Left ventricle myocardium inferior (tissue), 1 donor: Measurements from ENCODE around the gene CELF4. TPM values are rescaled to one million over a fixed set of nuclear protein-coding genes. Genes with fewer than 3 reads are reported as not detected.

ENCODE experiments used
- DNase-seq: peaks from one replicate; pipeline ENCODE4 v3.0.0-alpha.2; 2020
- H3K27ac ChIP-seq: fragments of 200-600 bp; replicated peaks from 2 replicates; pipeline ENCODE4 v1.8.0; 2021
- H3K27me3 ChIP-seq: fragments of 200-600 bp; 2 replicates; pipeline ENCODE4 v1.8.0; 2021; ENCODE audit warnings: low read depth
- H3K36me3 ChIP-seq: fragments of 200-600 bp; 2 replicates; pipeline ENCODE4 v1.8.0; 2021
- H3K4me1 ChIP-seq: fragments of 200-600 bp; 2 replicates; pipeline ENCODE4 v1.8.0; 2021
- H3K4me3 ChIP-seq: fragments of 200-600 bp; 2 replicates; pipeline ENCODE4 v1.8.0; 2021; ENCODE audit warnings: mild to moderate bottlenecking, moderate library complexity
- H3K9me3 ChIP-seq: fragments of 200-600 bp; replicated peaks from 2 replicates; pipeline ENCODE4 v1.8.0; 2021
- CTCF ChIP-seq: fragments of 200-600 bp; IDR thresholded peaks from 2 replicates; pipeline ENCODE4 v1.8.0; 2021; ENCODE audit warnings: antibody characterized with exemption, mild to moderate bottlenecking, borderline replicate concordance
- intact Hi-C: fragments of 100-400 bp; cut with micrococcal nuclease; formaldehyde crosslinking; loops from one replicate; pipeline ENCODE4 v1.11.0; 2022
- total RNA-seq: library from RNA; stranded (reverse); fragmentation: NEBNext Ultra II Directional; extraction: Animal tissue kit (Norgen Biotek cat#: 25700); gene quantifications from one replicate; pipeline ENCODE4 v1.2.1, GENCODE V29; 2021
- donor health status: DM: no; HTN: yes; CAD: no; lungs with severe emphysema.

CELF4 gene
- total RNA-seq, 1 donor from 2014 or later, result 0.60 TPM

GRCh38 chr18:37491526-37491925 is 74.1 kb downstream of the CELF4 start:
- no peaks in the 10 kb centered on the region for H3K36me3 ChIP-seq
- no peak overlapping the region for H3K4me3 ChIP-seq
- peaks cover 97% of the 10 kb centered on the region for H3K27me3 ChIP-seq
- no peak for DNase-seq
- no peaks in the 10 kb centered on the region for H3K9me3 ChIP-seq
- H3K27ac ChIP-seq, result no peak overlapping the region
- no peaks in the 10 kb centered on the region for H3K4me1 ChIP-seq
- TF ChIP-seq CTCF, result no peak
- intact Hi-C loops, result no loop called here

GRCh38 chr18:37489998-37490397 is 75.6 kb downstream of the CELF4 start:
- Histone ChIP-seq H3K9me3 (no peaks in the 10 kb centered on the region), H3K36me3 (no peaks in the 10 kb centered on the region), H3K27ac (no peak overlapping the region), H3K4me3 (no peak overlapping the region), H3K27me3 (peaks cover 100% of the 10 kb centered on the region), H3K4me1 (peaks cover 6% of the 10 kb centered on the region)
- no peak for TF ChIP-seq CTCF
- no peak for DNase-seq
- intact Hi-C loops, result no loop called here

GRCh38 chr18:37489011-37489410 is 76.6 kb downstream of the CELF4 start:
- H3K4me3 ChIP-seq, result no peak overlapping the region
- H3K9me3 ChIP-seq, result no peaks in the 10 kb centered on the region
- DNase-seq, result no peak
- H3K27ac ChIP-seq, result no peak overlapping the region
- no peak for TF ChIP-seq CTCF
- no peaks in the 10 kb centered on the region for H3K36me3 ChIP-seq
- intact Hi-C loops, result no loop called here
- peaks cover 6% of the 10 kb centered on the region for H3K4me1 ChIP-seq
- peaks cover 100% of the 10 kb centered on the region for H3K27me3 ChIP-seq

- intact Hi-C loops, result no loop called here
- DNase-seq, result no peak
- no peaks in the 10 kb centered on the region for H3K36me3 ChIP-seq
These were observed 78.2 kb downstream of the CELF4 start for GRCh38 chr18:37487400-37487867.

GRCh38 chr18:37486848-37487247 is 78.8 kb downstream of the CELF4 start:
- Histone ChIP-seq H3K4me3 (no peak overlapping the region), H3K27ac (no peak overlapping the region), H3K9me3 (no peaks in the 10 kb centered on the region), H3K27me3 (peaks cover 100% of the 10 kb centered on the region), H3K4me1 (peaks cover 6% of the 10 kb centered on the region), H3K36me3 (no peaks in the 10 kb centered on the region)
- TF ChIP-seq CTCF, result no peak
- intact Hi-C loops, result no loop called here
- no peak for DNase-seq

More at GRCh38 chr18:37487400-37487867, 78.2 kb downstream of the CELF4 start:
- TF ChIP-seq CTCF, result no peak
- no peak overlapping the region for H3K27ac ChIP-seq
- peaks cover 100% of the 10 kb centered on the region for H3K27me3 ChIP-seq
- peaks cover 6% of the 10 kb centered on the region for H3K4me1 ChIP-seq
- no peak overlapping the region for H3K4me3 ChIP-seq
- H3K9me3 ChIP-seq, result no peaks in the 10 kb centered on the region
